ENCODE data around the gene MNT. TPM values are rescaled to one million over a fixed set of nuclear protein-coding genes. Genes with fewer than 3 reads are reported as not detected.

MNT gene
- total and polyA plus RNA-seq, 2 of the 8 experiments (the other 6 are each of a cell fraction or from before 2014, with no cell fraction given) = 5.0 to 17.3 TPM

DNA sequence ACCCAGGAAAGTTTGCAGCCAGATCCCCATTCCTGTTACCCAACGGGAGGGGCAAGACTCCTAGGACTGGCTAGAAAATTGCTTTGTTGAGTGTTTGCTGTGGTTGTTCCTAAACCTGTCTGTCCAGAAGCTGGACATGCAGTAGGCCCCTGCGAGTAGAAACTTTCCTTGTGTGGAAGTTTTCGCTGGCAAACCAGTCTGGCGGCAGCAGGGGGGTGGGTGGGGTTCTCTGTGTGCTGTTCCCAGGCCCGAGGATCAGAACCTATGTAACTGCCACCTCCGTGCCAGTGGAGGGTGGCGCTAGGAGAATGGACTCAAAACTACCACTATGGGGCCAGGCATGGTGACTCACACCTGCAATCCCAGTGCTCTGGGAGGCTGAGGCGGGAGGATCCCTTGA, 54.4 kb downstream of the MNT start:
- H2BK120ac ChIP-seq (replicated peaks; ENCODE audit: low read depth, low read length) = no peak overlapping the region
- no peaks in the 10 kb centered on the region for H3K27me3 ChIP-seq (replicated peaks in 1 of 4; ENCODE audit: control insufficient read depth in 3 of 4, extremely low read depth in 1 of 4, insufficient read depth in 3 of 4, low read length in 3 of 4)
- no peak overlapping the region for H2BK15ac ChIP-seq (ENCODE audit: low read length)
- H3K79me1 ChIP-seq (ENCODE audit: low read depth, low read length) = peaks cover 5% of the 10 kb centered on the region; the same call in 1 of the 2 replicates
- 86% methylated on average over 6 of the region's 8 CpGs; no CpG with 5 or more reads in 1 of the 2 experiments for WGBS, 2 experiments (ENCODE audit: extremely low coverage in 1 of 2, insufficient coverage in 1 of 2, insufficient read length in 1 of 2, insufficient replicate concordance in 2 of 2, low coverage in 1 of 2, low lambda C conversion rate in 2 of 2, missing lambda C conversion rate in 1 of 2)
- H3K4me1 ChIP-seq (replicated peaks in 1 of 4; ENCODE audit: control insufficient read depth in 3 of 4, insufficient read depth in 4 of 4, low read length in 3 of 4) = peaks cover 4 to 17% (median 7%) of the 10 kb centered on the region in 4 experiments
- H3K23ac ChIP-seq (ENCODE audit: insufficient read length) = no peak overlapping the region
- H3K4me2 ChIP-seq (ENCODE audit: insufficient read depth in 1 of 2, low read depth in 2 of 2, low read length in 2 of 2) = 0 out of 4 replicates have a peak overlapping the region, but pooled peaks of 1 of the 2 experiments have one; percentile 9
- 0 out of 2 replicates have a peak overlapping the region, but pooled peaks have one; percentile 24 for H2BK5ac ChIP-seq (ENCODE audit: low read depth, low read length)
- POLR2A ChIA-PET (ENCODE audit: partially characterized antibody) = interaction anchor here (1.2 to 5.2 kb wide), 3 partner anchors 11 to 54 kb away, joined by 3 to 148 read pairs (median 4); partner anchors contain the start of genes MNT, SGSM2 and TSR1
- H4K91ac ChIP-seq (replicated peaks; ENCODE audit: insufficient read length, low read length) = peak overlapping the region; percentile 26
- no peak overlapping the region for H4K5ac ChIP-seq (ENCODE audit: insufficient read length, low read depth, low read length)
- H3K79me2 ChIP-seq (ENCODE audit: control insufficient read depth in 1 of 2, insufficient read depth in 2 of 2, low read length in 2 of 2) = no peaks in the 10 kb centered on the region
- peaks cover 0 to 14% (median 2%) of the 10 kb centered on the region in 4 experiments; a peak in 4 of 8 replicates for H3K36me3 ChIP-seq (ENCODE audit: control insufficient read depth in 2 of 4, insufficient read depth in 4 of 4, low read length in 3 of 4)
- no peaks in the 10 kb centered on the region for H3K9me3 ChIP-seq (ENCODE audit: insufficient read depth in 2 of 2, low read depth in 1 of 2, low read length in 1 of 2)
- no peaks in the 10 kb centered on the region for H4K20me1 ChIP-seq (replicated peaks in 1 of 2; ENCODE audit: control insufficient read depth in 1 of 2, insufficient read depth in 2 of 2, low read length in 2 of 2)
- H3K9ac ChIP-seq (replicated peaks in 1 of 4; ENCODE audit: extremely low read depth in 1 of 4, low read depth in 3 of 4, low read length in 3 of 4) = no peak overlapping the region
- no peak overlapping the region for H3K56ac ChIP-seq (replicated peaks; ENCODE audit: insufficient read length, low read depth, low read length)
- 0 out of 2 replicates have a peak overlapping the region, but pooled peaks have one; percentile 64 for H2BK12ac ChIP-seq (ENCODE audit: low read depth, low read length)
- H3K14ac ChIP-seq (ENCODE audit: insufficient read length) = no peak overlapping the region
- no peak overlapping the region for H2AFZ ChIP-seq (ENCODE audit: low read length)
- no peak overlapping the region for H2AK5ac ChIP-seq (ENCODE audit: low read depth, low read length)
- 0 out of 2 replicates have a peak, but pooled peaks cover 6% of the 10 kb centered on the region for H3K23me2 ChIP-seq (ENCODE audit: low read depth, low read length)
- no peak overlapping the region for H3K4ac ChIP-seq (replicated peaks; ENCODE audit: insufficient read length, low read depth, low read length)
- CTCF ChIA-PET (ENCODE audit: partially characterized antibody) = interaction anchor here (0.9 to 5.0 kb wide), 3 partner anchors 9 to 24 kb away, joined by 3 to 34 read pairs (median 3); partner anchors contain the start of genes SGSM2 and TSR1
- H3K4me3 ChIP-seq (ENCODE audit: extremely low read depth in 1 of 4, insufficient read depth in 2 of 4, low read depth in 3 of 4, low read length in 4 of 4) = no peak overlapping the region
- DNase-seq (ENCODE audit: low read depth in 1 of 2, low spot score in 2 of 2) (no peak), FAIRE-seq (no peak)
- no peak overlapping the region for H3K27ac ChIP-seq (ENCODE audit: low read depth, low read length)
- no peak overlapping the region for H2BK20ac ChIP-seq (ENCODE audit: low read length)
- no peak overlapping the region for H3K18ac ChIP-seq (ENCODE audit: extremely low read depth, low read length)
- H4K8ac ChIP-seq (ENCODE audit: extremely low read depth, insufficient read depth, low read length) = no peak overlapping the region
- TF ChIP-seq POU5F1 (IDR thresholded peaks at IDR 0.05; ENCODE audit: low read depth, low read length) (no peak), BACH1 (IDR thresholded peaks at IDR 0.05; ENCODE audit: low read length) (no peak), SP2 (IDR thresholded peaks at IDR 0.05; ENCODE audit: low read length) (no peak), CREB1 (IDR thresholded peaks at IDR 0.05) (no peak), POLR2AphosphoS5 (IDR thresholded peaks at IDR 0.05; ENCODE audit: low read depth, low read length) (no peak), RNF2 (IDR thresholded peaks at IDR 0.05; ENCODE audit: borderline replicate concordance, low read depth, low read length, missing control alignments, poor library complexity, severe bottlenecking) (no peak), CHD2 (IDR thresholded peaks at IDR 0.05; ENCODE audit: low read length) (no peak), KDM1A (IDR thresholded peaks at IDR 0.05; ENCODE audit: borderline replicate concordance, low read length) (no peak), PHF8 (conservative IDR thresholded peaks at IDR 0.05; ENCODE audit: low read depth, low read length) (no peak), RFX5 (IDR thresholded peaks at IDR 0.05; ENCODE audit: borderline replicate concordance, low read depth, low read length) (no peak)
- TF ChIP-seq, protein P1, sequence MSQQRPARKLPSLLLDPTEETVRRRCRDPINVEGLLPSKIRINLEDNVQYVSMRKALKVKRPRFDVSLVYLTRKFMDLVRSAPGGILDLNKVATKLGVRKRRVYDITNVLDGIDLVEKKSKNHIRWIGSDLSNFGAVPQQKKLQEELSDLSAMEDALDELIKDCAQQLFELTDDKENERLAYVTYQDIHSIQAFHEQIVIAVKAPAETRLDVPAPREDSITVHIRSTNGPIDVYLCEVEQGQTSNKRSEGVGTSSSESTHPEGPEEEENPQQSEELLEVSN (IDR thresholded peaks at IDR 0.05) = no peak
- TF ChIP-seq, protein P2, sequence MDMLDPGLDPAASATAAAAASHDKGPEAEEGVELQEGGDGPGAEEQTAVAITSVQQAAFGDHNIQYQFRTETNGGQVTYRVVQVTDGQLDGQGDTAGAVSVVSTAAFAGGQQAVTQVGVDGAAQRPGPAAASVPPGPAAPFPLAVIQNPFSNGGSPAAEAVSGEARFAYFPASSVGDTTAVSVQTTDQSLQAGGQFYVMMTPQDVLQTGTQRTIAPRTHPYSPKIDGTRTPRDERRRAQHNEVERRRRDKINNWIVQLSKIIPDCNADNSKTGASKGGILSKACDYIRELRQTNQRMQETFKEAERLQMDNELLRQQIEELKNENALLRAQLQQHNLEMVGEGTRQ (IDR thresholded peaks at IDR 0.05; ENCODE audit: low read length) = no peak
